ENCODE measurements around the gene OPALIN. TPM values are rescaled to one million over a fixed set of nuclear protein-coding genes. Genes with fewer than 3 reads are reported as not detected.

The OPALIN gene
- total and polyA plus RNA-seq, 10 of the 15 experiments (the other 5 are each of a cell fraction or from before 2014, with no cell fraction given) = not detected

DNA sequence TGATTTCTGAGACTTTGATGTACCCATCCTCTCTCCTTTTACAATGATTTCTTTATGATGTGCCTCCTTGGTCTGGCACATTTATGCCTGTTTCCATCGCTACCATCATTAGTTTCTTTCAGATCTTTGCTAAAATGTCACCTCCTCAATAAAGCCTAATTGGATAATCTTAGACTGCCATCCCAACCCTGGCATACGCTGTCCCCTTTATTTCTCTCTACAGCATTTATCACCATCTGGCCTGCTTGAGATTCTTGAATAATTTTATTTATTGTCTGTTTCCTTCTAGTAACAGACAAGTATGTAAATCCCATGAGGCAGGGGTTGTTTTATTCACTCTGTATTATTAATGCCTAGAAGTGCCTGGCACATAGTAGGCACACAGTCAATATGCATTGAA is 61.3 kb downstream of the OPALIN start:
- Histone ChIP-seq H3K27me3 (replicated peaks in 1 of 2; ENCODE audit: control insufficient read depth in 2 of 2, insufficient read depth in 2 of 2, low read length in 1 of 2) (no peaks in the 10 kb centered on the region), H3K9ac (ENCODE audit: control insufficient read depth, insufficient read depth, low read length) (no peak overlapping the region), H3K27ac (ENCODE audit: control insufficient read depth, insufficient read depth) (no peak overlapping the region), H3K4me2 (ENCODE audit: control insufficient read depth, insufficient read depth) (no peak overlapping the region), H3K4me1 (ENCODE audit: control insufficient read depth, insufficient read depth, low read length) (peaks cover 9% of the 10 kb centered on the region; the same call in 1 of the 2 replicates), H3K79me2 (ENCODE audit: control insufficient read depth, insufficient read depth, low read length) (no peaks in the 10 kb centered on the region), H3K4me3 (no peak overlapping the region), H4K20me1 (ENCODE audit: control insufficient read depth, insufficient read depth) (no peaks in the 10 kb centered on the region), H2AFZ (ENCODE audit: control insufficient read depth, low read depth, low read length) (no peak overlapping the region), H3K9me3 (replicated peaks; ENCODE audit: control insufficient read depth, insufficient read depth, low read length) (no peaks in the 10 kb centered on the region), H3K36me3 (ENCODE audit: control insufficient read depth in 2 of 2, insufficient read depth in 2 of 2, low read length in 1 of 2) (no peaks in the 10 kb centered on the region)
- FAIRE-seq (no peak), ATAC-seq (no peak), DNase-seq (ENCODE audit: low read depth, low spot score) (no peak)
- in situ Hi-C loops (cut with MboI) = loop anchor here (5.0 kb wide), 2 partner anchors 70 to 275 kb away; no protein-coding TSS in a partner anchor
- WGBS (ENCODE audit: insufficient coverage, insufficient replicate concordance, low lambda C conversion rate, missing lambda C conversion rate) = 66% methylated on average over 2 of the region's 2 CpGs
- TF ChIP-seq PAX5 (IDR thresholded peaks at IDR 0.05; ENCODE audit: borderline replicate concordance, low read depth, low read length) = no peak
- TF ChIP-seq CBX3 (IDR thresholded peaks at IDR 0.05; ENCODE audit: borderline replicate concordance, low read depth) = no peak
- no peak for TF ChIP-seq SMAD5 (IDR thresholded peaks at IDR 0.05; ENCODE audit: low read depth)
- no peak for TF ChIP-seq RAD51 (IDR thresholded peaks at IDR 0.05)
- no peak for TF ChIP-seq ZNF622 (IDR thresholded peaks at IDR 0.05)
- no peak for TF ChIP-seq SREBF2 (IDR thresholded peaks at IDR 0.05; ENCODE audit: low read length)
- no peak for TF ChIP-seq IRF4 (IDR thresholded peaks at IDR 0.05; ENCODE audit: low read depth, low read length)
- TF ChIP-seq, protein P1, sequence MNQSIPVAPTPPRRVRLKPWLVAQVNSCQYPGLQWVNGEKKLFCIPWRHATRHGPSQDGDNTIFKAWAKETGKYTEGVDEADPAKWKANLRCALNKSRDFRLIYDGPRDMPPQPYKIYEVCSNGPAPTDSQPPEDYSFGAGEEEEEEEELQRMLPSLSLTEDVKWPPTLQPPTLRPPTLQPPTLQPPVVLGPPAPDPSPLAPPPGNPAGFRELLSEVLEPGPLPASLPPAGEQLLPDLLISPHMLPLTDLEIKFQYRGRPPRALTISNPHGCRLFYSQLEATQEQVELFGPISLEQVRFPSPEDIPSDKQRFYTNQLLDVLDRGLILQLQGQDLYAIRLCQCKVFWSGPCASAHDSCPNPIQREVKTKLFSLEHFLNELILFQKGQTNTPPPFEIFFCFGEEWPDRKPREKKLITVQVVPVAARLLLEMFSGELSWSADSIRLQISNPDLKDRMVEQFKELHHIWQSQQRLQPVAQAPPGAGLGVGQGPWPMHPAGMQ (IDR thresholded peaks at IDR 0.05; ENCODE audit: borderline replicate concordance) = no peak
- TF ChIP-seq NBN (IDR thresholded peaks at IDR 0.05) = no peak
- no peak for TF ChIP-seq TARDBP (IDR thresholded peaks at IDR 0.05; ENCODE audit: borderline replicate concordance)
- POLR2A ChIA-PET = no interaction called here
- SMC1A ChIA-PET (ENCODE audit: uncharacterized antibody, unreplicated experiment) = interaction anchor here (1.0 to 1.6 kb wide), 2 partner anchors 68 to 77 kb away, joined by 3 to 8 read pairs; no protein-coding TSS in a partner anchor
- BruUV-seq (replicated peaks) = no TSS peak
- CTCF ChIA-PET = interaction anchor here (9.2 to 10.9 kb wide), 2 partner anchors 62 to 281 kb away, joined by 147 to 790 read pairs; no protein-coding TSS in a partner anchor
- RAD21 ChIA-PET (ENCODE audit: unreplicated experiment) = no interaction called here
- intact Hi-C loops (cut with micrococcal nuclease; ENCODE audit: unreplicated experiment) = loop anchor here (10.0 kb wide), 1 partner anchor 253 kb away; the partner anchor contains the start of gene CCNJ

Data from GM12878 (cell line).